Measurements from ENCODE around the gene PRPSAP1.
A peak's percentile ranks its signal among the peaks of the same experiment; 100 is the strongest.
"Not testable (repeated sequence)": the region's sequence is repeated elsewhere in the genome, so short reads cannot be mapped to it uniquely, and the experiment has no call there.

Gene PRPSAP1

GRCh38 chr17:76277300-76278267 is 76.1 kb downstream of the PRPSAP1 start:
- no peak for DNase-seq (ENCODE audit: low read depth)

GRCh38 chr17:76276461-76277299 is 77.0 kb downstream of the PRPSAP1 start:
- DNase-seq (ENCODE audit: low read depth) = no peak

GRCh38 chr17:76276069-76276431 is 77.7 kb downstream of the PRPSAP1 start:
- no peak for DNase-seq (ENCODE audit: low read depth)

DNA sequence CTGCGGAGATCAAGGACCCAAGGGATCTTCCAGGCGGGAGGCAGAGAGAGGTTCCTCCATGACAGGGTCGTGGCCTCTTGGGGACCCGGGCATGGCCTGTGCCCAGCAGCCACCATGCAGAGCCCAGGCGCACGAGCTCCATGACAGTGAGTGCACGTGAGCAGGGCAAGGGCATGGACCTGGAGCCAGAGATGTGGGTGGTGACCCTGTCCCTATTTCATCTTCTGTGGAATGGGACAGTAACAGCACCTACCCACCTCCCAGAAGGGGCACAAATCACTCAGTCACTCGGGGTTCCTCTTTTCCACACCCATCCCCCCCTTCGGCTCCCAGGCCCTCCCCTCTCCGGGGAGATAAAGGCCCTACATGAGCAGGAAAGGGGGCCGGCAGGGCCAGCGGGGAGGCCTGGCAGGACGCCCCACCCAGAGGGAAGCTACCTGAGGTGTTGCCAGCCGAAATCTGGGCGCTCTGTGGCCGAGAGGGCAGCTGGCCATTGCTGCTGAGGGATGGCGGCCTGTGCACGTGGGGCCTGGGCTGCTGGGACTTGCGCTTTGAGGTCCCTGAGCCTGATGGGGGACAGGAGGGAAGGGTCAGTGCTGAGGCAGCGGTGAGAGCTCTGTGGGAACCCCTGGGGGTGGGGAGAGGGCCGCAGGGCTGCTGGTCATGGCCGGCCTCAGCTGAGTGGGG is 78.2 kb downstream of the PRPSAP1 start:
- no peak for DNase-seq (ENCODE audit: low read depth)

GRCh38 chr17:76274112-76274956 is 79.4 kb downstream of the PRPSAP1 start:
- DNase-seq (ENCODE audit: low read depth) = no peak

GRCh38 chr17:76273445-76274111 is 80.1 kb downstream of the PRPSAP1 start:
- DNase-seq (ENCODE audit: low read depth) = no peak

DNA sequence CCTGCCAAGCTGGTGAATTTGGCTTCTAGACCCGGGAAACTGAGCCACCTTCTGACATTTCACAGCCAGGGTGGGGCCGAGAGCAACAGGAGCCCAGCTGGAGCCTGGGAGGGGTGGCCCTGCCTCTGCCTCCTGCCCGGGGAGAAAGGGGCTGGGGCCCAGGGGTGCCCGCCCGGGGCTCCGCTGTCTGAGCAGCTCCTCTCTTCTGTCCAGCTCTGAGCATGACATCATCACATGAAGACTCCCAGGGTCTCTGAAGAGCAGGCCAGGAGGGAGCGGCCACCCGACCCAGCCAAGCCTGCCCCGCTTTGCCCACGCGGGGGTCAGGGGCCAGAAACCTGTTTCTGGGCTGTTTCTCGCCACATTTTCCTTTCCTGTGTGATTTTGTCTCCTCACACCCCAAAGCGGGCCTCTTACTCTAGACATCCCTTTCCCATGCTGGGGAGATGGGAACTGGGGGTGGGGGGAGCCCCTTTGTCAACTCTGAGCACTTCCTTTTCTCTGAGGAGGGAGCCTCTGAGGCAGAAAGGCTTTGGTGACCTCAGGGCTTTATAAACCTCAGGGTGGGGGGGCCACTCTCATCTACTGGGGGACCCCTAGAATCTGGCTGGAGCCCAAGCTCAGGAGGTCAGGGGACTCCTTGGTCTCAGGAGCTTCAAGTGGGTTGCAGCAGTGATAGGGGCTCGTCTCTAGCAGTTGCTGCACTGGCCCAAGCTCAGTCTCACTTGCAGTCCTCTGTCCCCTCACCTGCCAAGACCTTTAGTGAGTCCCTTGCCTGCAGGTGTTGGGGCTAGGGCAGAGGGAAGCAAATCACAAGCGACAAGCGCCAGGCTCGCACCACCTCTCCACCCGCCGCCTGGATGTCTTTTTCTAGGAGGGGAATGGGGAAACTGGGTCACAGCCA is 80.9 kb downstream of the PRPSAP1 start:
- DNase-seq (ENCODE audit: low read depth) = peak; percentile 57

GRCh38 chr17:76271669-76272540 is 81.8 kb downstream of the PRPSAP1 start:
- DNase-seq (ENCODE audit: low read depth) = peak; percentile 85

DNA sequence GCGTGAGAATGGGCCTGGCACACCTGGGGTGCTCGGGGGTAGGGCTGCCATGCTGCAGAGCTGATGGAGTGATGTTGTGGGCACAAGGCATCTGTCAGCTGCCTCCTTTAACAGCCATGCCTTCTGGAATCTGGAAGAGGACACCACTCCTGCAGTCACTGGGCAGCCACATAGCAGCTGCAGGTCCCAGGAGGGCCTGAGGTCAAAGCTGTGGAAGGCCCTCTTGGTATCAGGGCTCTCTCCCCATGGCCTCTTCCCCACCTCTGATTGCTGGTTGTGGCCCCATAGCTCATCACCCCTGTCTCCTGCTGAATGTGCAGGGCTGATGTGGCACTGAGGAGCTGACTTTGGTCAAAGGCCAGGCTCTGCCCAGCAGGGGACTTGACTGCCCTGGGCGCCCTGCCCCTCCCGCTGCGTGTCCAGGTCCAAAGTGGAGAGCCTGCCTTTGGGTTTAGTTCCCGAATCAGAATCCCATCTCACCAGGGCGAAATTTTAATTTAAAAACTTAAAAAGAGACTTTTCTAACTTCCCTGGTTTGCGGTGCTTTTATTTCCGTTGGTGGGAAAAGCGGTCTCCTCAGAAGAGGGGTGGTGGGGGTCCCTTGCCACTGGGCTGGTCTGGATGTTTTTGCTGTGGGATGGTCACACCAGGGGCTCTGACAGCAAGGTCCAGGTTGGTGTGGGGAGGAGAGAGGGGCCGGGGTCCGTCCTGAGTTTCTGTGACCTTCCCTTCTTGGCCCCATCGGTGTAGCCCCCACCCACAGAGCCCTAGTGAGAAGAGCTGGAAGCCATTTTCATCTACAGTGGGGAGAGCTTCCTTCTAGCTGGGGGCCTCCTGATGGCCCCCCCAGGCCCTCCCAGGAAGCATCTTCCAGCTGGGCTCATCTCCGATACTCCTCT is 82.7 kb downstream of the PRPSAP1 start:
- no peak for DNase-seq (ENCODE audit: low read depth)

- no peak for DNase-seq (ENCODE audit: low read depth)
Measured at GRCh38 chr17:76270127-76270592, 83.6 kb downstream of the PRPSAP1 start.

GRCh38 chr17:76268991-76269981 is 84.4 kb downstream of the PRPSAP1 start:
- DNase-seq (ENCODE audit: low read depth) = no peak

GRCh38 chr17:76268015-76268749 is 85.5 kb downstream of the PRPSAP1 start:
- peak; percentile 74 for DNase-seq (ENCODE audit: low read depth)

GRCh38 chr17:76267581-76268001 is 86.1 kb downstream of the PRPSAP1 start:
- DNase-seq (ENCODE audit: low read depth) = not testable (repeated sequence)

DNA sequence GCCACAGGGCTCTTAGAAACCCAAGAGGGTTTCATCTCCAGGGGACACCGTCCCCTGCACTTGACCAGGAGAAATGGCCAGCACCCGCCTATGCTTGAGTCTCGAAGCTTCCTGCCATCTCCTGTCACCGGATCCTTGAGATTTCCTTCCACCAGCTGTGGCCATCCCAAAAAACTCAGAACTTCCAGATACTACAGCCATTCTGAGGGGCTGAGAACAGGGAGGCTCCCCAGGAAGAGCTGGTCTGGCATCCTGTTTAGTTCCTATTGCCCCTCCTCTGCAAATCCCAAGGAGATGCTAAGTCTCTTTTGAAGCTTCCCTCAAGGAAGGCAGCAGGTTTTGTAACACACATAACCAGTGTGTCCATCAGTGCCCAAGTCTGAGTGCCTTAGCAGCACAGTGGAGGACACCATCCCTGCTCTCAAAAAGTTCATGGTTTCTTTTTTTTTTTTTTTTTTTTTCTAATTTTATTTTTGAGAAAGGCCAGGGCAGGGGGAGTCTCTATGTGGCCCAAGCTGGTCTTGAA is 86.6 kb downstream of the PRPSAP1 start:
- DNase-seq (ENCODE audit: low read depth) = no peak

GRCh38 chr17:76266244-76266938 is 87.3 kb downstream of the PRPSAP1 start:
- no peak for DNase-seq (ENCODE audit: low read depth)

All from stimulated activated CD4-positive, alpha-beta T cell treated with anti-CD3 and anti-CD28 coated beads, Interleukin-2, amount 100 ng/mL, for 4 hours (primary cell).